GM10847 (cell line): ENCODE data around the gene ITGA11.

Experiments used
- POLR2A ChIP-seq: IDR thresholded peaks from 2 replicates; pipeline ENCODE4 v1.6.1; 2011; ENCODE audit not compliant: insufficient read length; ENCODE audit errors: extremely low read depth

Gene ITGA11

GRCh38 chr15:68379759-68380290, 52.1 kb downstream of the ITGA11 start:
- no peak for TF ChIP-seq POLR2A

- TF ChIP-seq POLR2A = no peak
These were observed 52.8 kb downstream of the ITGA11 start for GRCh38 chr15:68379058-68379758.

- TF ChIP-seq POLR2A = no peak
These were observed 53.4 kb downstream of the ITGA11 start for GRCh38 chr15:68378595-68378994.

GRCh38 chr15:68377766-68378165, 54.2 kb downstream of the ITGA11 start:
- no peak for TF ChIP-seq POLR2A

- TF ChIP-seq POLR2A = no peak
These were observed 55.4 kb downstream of the ITGA11 start for GRCh38 chr15:68376447-68377060.

- no peak for TF ChIP-seq POLR2A
These were observed 56.2 kb downstream of the ITGA11 start for GRCh38 chr15:68375716-68376220.

GRCh38 chr15:68375191-68375631, 56.8 kb downstream of the ITGA11 start:
- TF ChIP-seq POLR2A = no peak

- TF ChIP-seq POLR2A = no peak
These were observed 57.7 kb downstream of the ITGA11 start for GRCh38 chr15:68374168-68374745.

- no peak for TF ChIP-seq POLR2A
These were observed 58.9 kb downstream of the ITGA11 start for GRCh38 chr15:68373028-68373427.

GRCh38 chr15:68372291-68372811, 59.6 kb downstream of the ITGA11 start:
- no peak for TF ChIP-seq POLR2A

GRCh38 chr15:68371851-68372250, 60.1 kb downstream of the ITGA11 start:
- TF ChIP-seq POLR2A = no peak

GRCh38 chr15:68371160-68371559, 60.8 kb downstream of the ITGA11 start:
- TF ChIP-seq POLR2A = no peak

- no peak for TF ChIP-seq POLR2A
These were observed 61.2 kb downstream of the ITGA11 start for GRCh38 chr15:68370768-68371151.

- TF ChIP-seq POLR2A = no peak
These were observed 61.8 kb downstream of the ITGA11 start for GRCh38 chr15:68369931-68370767.
